Measurements from ENCODE around the gene EFCAB3. TPM values are rescaled to one million over a fixed set of nuclear protein-coding genes. Genes with fewer than 3 reads are reported as not detected.
"Not testable (repeated sequence)": the region's sequence is repeated elsewhere in the genome, so short reads cannot be mapped to it uniquely, and the experiment has no call there.

EFCAB3 gene
- total RNA-seq, 1 donor from 2014 or later = not detected

DNA sequence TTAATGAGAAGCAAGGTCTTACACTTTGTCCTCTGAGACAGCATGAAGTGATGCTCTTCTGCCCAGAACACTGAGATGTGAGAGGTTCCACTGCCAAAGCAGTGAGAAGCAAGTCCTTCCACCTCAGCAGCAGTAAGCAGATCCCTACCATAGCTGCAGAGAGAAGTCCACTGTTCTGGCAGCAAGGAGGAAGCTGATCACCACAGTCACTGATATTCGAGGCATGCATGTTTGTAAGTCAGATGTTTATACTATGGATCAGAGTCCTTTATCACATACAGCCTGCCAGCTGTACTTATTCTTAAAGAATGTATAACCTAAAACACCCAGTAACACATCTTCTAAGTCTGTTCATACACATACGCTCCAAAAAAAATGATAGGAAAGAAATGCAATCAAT is 25.1 kb downstream of the EFCAB3 start:
- Histone ChIP-seq H3F3A (ENCODE audit: low read depth) (no peaks in the 10 kb centered on the region), H3K36me3 (no peaks in the 10 kb centered on the region), H2AFZ (replicated peaks) (peak overlapping the region; percentile 9), H4K20me1 (ENCODE audit: low read depth) (no peaks in the 10 kb centered on the region), H3K4me2 (no peak overlapping the region), H3K4me3 (no peak overlapping the region), H3K27ac (no peak overlapping the region), H3K27me3 (no peaks in the 10 kb centered on the region), H3K9ac (no peak overlapping the region), H3K79me2 (ENCODE audit: low read depth) (no peaks in the 10 kb centered on the region), H3K4me1 (no peaks in the 10 kb centered on the region), H3K9me3 (ENCODE audit: low read depth) (no peaks in the 10 kb centered on the region)
- DNase-seq (ENCODE audit: low spot score) = no peak
- H3K9me3 Mint-ChIP-seq = peaks cover 3% of the 10 kb centered on the region
- H3K4me3 Mint-ChIP-seq = no peak overlapping the region
- H3K27me3 Mint-ChIP-seq (ENCODE audit: insufficient read depth, low read depth) = no peaks in the 10 kb centered on the region
- TF ChIP-seq EZH2 (IDR thresholded peaks at IDR 0.05) (no peak), EZH2phosphoT487 (IDR thresholded peaks at IDR 0.05) (no peak)
- TF ChIP-seq, protein P1, sequence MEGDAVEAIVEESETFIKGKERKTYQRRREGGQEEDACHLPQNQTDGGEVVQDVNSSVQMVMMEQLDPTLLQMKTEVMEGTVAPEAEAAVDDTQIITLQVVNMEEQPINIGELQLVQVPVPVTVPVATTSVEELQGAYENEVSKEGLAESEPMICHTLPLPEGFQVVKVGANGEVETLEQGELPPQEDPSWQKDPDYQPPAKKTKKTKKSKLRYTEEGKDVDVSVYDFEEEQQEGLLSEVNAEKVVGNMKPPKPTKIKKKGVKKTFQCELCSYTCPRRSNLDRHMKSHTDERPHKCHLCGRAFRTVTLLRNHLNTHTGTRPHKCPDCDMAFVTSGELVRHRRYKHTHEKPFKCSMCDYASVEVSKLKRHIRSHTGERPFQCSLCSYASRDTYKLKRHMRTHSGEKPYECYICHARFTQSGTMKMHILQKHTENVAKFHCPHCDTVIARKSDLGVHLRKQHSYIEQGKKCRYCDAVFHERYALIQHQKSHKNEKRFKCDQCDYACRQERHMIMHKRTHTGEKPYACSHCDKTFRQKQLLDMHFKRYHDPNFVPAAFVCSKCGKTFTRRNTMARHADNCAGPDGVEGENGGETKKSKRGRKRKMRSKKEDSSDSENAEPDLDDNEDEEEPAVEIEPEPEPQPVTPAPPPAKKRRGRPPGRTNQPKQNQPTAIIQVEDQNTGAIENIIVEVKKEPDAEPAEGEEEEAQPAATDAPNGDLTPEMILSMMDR (IDR thresholded peaks at IDR 0.05) = no peak
- no peak overlapping the region for H3K27ac Mint-ChIP-seq
- H3K4me1 Mint-ChIP-seq = peaks cover 2% of the 10 kb centered on the region
- H3K36me3 Mint-ChIP-seq = no peaks in the 10 kb centered on the region

DNA sequence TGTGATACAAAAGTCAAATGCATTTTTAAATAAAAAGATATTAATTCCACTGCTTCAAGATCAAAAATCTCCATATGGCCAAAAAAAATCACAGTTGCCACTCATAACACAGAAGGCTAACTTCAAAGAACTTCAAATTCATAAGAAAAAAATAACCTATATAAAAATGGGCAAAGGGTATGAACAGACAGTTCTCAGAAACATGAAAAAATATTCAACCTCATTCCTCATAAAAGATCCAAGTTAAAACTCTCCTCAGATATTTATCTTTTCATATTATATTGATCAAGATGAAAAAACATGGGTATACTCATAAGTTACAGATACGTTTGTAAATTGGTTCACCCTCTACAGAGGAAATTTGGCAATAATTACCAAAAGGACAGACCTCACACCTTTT is 32.7 kb downstream of the EFCAB3 start:
- not testable (repeated sequence) for H3K9me3 Mint-ChIP-seq; H3K4me2 ChIP-seq; H3K4me1 ChIP-seq; H3K36me3 Mint-ChIP-seq; H3K27me3 Mint-ChIP-seq (ENCODE audit: insufficient read depth, low read depth); DNase-seq (ENCODE audit: low spot score); H3F3A ChIP-seq (ENCODE audit: low read depth); H3K36me3 ChIP-seq; H3K27ac ChIP-seq; H3K4me1 Mint-ChIP-seq; H4K20me1 ChIP-seq (ENCODE audit: low read depth); H3K27me3 ChIP-seq; H3K9ac ChIP-seq; H2AFZ ChIP-seq (replicated peaks); H3K27ac Mint-ChIP-seq; H3K9me3 ChIP-seq (ENCODE audit: low read depth); H3K4me3 Mint-ChIP-seq; H3K4me3 ChIP-seq; H3K79me2 ChIP-seq (ENCODE audit: low read depth)

DNA sequence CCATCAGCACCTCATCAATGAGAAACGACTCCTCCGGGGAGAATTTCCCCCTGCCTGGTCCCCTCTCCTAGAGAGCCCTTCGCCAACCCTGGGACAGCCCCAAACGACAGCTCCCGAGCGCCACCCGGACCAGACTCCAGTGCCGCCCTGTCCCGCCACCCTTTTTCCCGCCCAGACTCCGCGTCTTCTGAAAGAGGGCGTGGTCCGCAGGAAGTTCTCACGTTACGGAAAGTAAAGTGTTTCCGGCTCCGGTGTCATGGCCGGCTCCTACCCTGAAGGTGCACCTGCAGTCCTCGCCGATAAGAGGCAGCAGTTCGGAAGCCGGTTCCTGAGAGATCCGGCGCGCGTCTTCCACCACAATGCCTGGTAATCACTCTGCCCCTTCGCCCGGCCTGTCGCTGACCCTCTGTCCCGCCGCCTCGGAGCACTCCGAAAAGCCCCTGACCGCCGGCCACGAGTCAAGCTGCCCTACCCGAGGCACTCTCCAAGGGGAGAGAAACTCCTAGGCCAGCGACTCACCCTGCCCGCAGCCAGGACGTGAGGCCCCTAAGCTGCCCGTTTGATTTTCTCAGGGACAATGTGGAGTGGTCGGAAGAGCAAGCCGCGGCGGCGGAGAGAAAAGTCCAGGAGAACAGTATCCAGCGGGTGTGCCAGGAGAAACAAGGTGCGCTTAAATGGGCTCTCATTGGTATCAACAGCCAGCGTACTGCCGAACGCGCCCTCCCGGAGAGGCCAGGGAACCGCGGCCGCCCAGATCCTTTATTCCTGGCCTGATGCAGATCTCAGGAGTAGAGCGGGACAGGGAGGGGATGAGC is 43.5 kb downstream of the EFCAB3 start, which contains the start of gene METTL2A:
TSS of gene METTL2A (plus strand) at position 251 of the 815 bp plus-strand sequence. CDS start at position 257, 6 bp downstream.
- peak within 1 kb of the TSS; percentile 77 for H2AFZ ChIP-seq (replicated peaks)
- not testable (repeated sequence) for H4K20me1 ChIP-seq (ENCODE audit: low read depth); H3K36me3 ChIP-seq; H3F3A ChIP-seq (ENCODE audit: low read depth); H3K27me3 ChIP-seq; H3K9me3 Mint-ChIP-seq; H3K27me3 Mint-ChIP-seq (ENCODE audit: insufficient read depth, low read depth); H3K36me3 Mint-ChIP-seq; H3K9me3 ChIP-seq (ENCODE audit: low read depth); H3K4me1 ChIP-seq
- peak within 1 kb of the TSS; percentile 85 for H3K4me3 ChIP-seq
- TF ChIP-seq, protein P1 (IDR thresholded peaks at IDR 0.05) = peak; percentile 51
- peak; percentile 78 for TF ChIP-seq EZH2 (IDR thresholded peaks at IDR 0.05)
- H3K27ac ChIP-seq = peak within 1 kb of the TSS; percentile 80
- peak within 1 kb of the TSS; percentile 97 for H3K4me3 Mint-ChIP-seq
- DNase-seq (ENCODE audit: low spot score) = peak; percentile 96
- H3K27ac Mint-ChIP-seq = peak within 1 kb of the TSS; percentile 97
- peaks cover 28% of the 10 kb centered on the region for H3K79me2 ChIP-seq (ENCODE audit: low read depth)
- peaks cover 18% of the 10 kb centered on the region for H3K4me1 Mint-ChIP-seq
- peak within 1 kb of the TSS; percentile 83 for H3K9ac ChIP-seq
- H3K4me2 ChIP-seq = peak within 1 kb of the TSS; percentile 87

DNA sequence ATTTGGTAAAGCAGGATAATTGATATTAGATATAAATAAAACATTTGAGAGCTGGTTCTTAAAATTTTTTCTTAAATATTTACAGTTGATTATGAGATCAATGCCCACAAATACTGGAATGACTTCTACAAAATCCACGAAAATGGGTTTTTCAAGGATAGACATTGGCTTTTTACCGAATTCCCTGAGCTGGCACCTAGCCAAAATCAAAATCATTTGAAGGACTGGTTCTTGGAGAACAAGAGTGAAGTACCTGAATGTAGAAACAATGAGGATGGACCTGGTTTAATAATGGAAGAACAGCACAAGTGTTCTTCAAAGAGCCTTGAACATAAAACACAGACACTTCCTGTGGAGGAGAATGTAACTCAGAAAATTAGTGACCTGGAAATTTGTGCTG is 45.9 kb downstream of the EFCAB3 start:
- H3K27me3 Mint-ChIP-seq (ENCODE audit: insufficient read depth, low read depth); H4K20me1 ChIP-seq (ENCODE audit: low read depth); H2AFZ ChIP-seq (replicated peaks); H3K4me3 Mint-ChIP-seq; H3F3A ChIP-seq (ENCODE audit: low read depth); H3K9ac ChIP-seq; H3K4me2 ChIP-seq; H3K27me3 ChIP-seq; H3K36me3 Mint-ChIP-seq; DNase-seq (ENCODE audit: low spot score); H3K27ac ChIP-seq; H3K9me3 ChIP-seq (ENCODE audit: low read depth); H3K4me1 ChIP-seq; H3K9me3 Mint-ChIP-seq; H3K36me3 ChIP-seq; H3K4me3 ChIP-seq; H3K27ac Mint-ChIP-seq: not testable (repeated sequence)
- peaks cover 28% of the 10 kb centered on the region for H3K79me2 ChIP-seq (ENCODE audit: low read depth)
- H3K4me1 Mint-ChIP-seq = peaks cover 18% of the 10 kb centered on the region

DNA sequence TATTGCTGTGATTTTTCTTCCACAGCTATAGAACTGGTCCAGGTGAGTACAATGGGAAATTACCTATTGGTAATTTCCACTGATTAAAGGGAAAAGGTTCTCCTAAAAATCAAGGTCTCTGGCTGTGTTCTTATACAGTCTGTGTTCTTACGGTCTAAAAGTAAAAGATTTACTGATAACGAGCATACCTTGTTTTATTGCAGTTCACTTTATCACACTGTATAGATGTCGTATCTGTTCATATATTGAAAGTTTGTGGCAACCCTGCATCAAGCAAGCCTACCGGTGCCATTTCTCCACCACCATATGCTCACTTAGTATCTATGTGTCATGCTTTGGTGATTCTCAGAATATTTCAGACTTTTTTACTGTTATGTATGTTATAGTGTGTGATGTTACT is 54.9 kb downstream of the EFCAB3 start:
- not testable (repeated sequence) for H3K9me3 Mint-ChIP-seq; H3K79me2 ChIP-seq (ENCODE audit: low read depth); H3K27me3 ChIP-seq

DNA sequence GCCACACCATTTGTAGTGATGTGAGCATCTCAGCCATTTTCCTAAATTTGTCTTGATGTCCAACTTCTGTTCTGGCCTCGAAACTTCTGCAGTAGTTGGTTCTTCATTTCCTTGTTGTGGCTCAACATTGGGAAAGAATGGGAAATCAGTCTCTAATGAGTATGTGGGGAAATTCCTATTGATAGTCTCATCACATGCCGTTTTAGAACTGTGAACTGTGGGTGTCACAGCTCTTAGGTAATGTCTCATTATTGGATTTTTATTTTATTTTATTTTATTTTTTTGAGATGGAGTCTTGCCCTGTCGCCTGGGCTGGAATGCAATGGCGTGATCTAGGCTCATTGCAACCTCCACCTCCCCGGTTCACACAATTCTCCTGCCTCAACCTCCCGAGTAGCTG is 60.8 kb downstream of the EFCAB3 start:
- H3K79me2 ChIP-seq (ENCODE audit: low read depth); H3K9ac ChIP-seq; H3K9me3 ChIP-seq (ENCODE audit: low read depth); H3K4me3 Mint-ChIP-seq; H3K9me3 Mint-ChIP-seq; H3K4me3 ChIP-seq; H3F3A ChIP-seq (ENCODE audit: low read depth); H3K4me2 ChIP-seq; H4K20me1 ChIP-seq (ENCODE audit: low read depth); H3K27ac Mint-ChIP-seq; DNase-seq (ENCODE audit: low spot score); H3K27ac ChIP-seq; H3K4me1 ChIP-seq; H2AFZ ChIP-seq (replicated peaks); H3K27me3 ChIP-seq; H3K4me1 Mint-ChIP-seq; H3K27me3 Mint-ChIP-seq (ENCODE audit: insufficient read depth, low read depth); H3K36me3 ChIP-seq: not testable (repeated sequence)
- H3K36me3 Mint-ChIP-seq = peaks cover 16% of the 10 kb centered on the region

More for the DNA sequence above, 54.9 kb downstream of the EFCAB3 start:
- not testable (repeated sequence) for H3K4me2 ChIP-seq; H3K4me3 Mint-ChIP-seq; H3K9ac ChIP-seq; H3K4me1 ChIP-seq; H3K4me1 Mint-ChIP-seq; H3K9me3 ChIP-seq (ENCODE audit: low read depth); H3K27me3 Mint-ChIP-seq (ENCODE audit: insufficient read depth, low read depth); H3F3A ChIP-seq (ENCODE audit: low read depth); DNase-seq (ENCODE audit: low spot score); H3K36me3 ChIP-seq; H3K27ac ChIP-seq; H2AFZ ChIP-seq (replicated peaks); H3K4me3 ChIP-seq; H3K27ac Mint-ChIP-seq; H4K20me1 ChIP-seq (ENCODE audit: low read depth)
- H3K36me3 Mint-ChIP-seq = peaks cover 16% of the 10 kb centered on the region

All from neural progenitor cell (in vitro differentiated cells).